SK-N-SH (cell line): ENCODE measurements around the gene GUCY1A1. TPM values are rescaled to one million over a fixed set of nuclear protein-coding genes. Genes with fewer than 3 reads are reported as not detected.

ENCODE experiments used
- CTCF ChIA-PET: fragments of 300-600, 350-600 bp; formaldehyde crosslinking; extraction: SDS; loops from one replicate; lab custom pipeline; 2021; lab: Yijun Ruan, JAX
- POLR2A ChIA-PET: fragments of 350-600 bp; sonication (Branson Sonifier 250); formaldehyde crosslinking; extraction: SDS; loops from one replicate; lab custom pipeline; 2020; ENCODE audit warnings: antibody characterized with exemption, inconsistent platforms; lab: Yijun Ruan, JAX
- DNase-seq: peaks from one replicate; pipeline ENCODE4 v3.0.0; 2012
- H2AFZ ChIP-seq: fragments of 200-600 bp; sonication (generic); 2 replicates; pipeline ENCODE4 v1.8.1; 2016; ENCODE audit warnings: antibody characterized with exemption, mild to moderate bottlenecking, low read depth
- H3F3A ChIP-seq: fragments of 200-600 bp; sonication (generic); replicated peaks from 2 replicates; pipeline ENCODE3; 2016; ENCODE audit warnings: antibody characterized with exemption, mild to moderate bottlenecking; ENCODE audit not compliant: insufficient read depth
- H3K27ac ChIP-seq, 2 experiments: fragments of 200-500 bp in 1 of 2; fragments of 200-600 bp in 1 of 2; sonication (Bioruptor generic) in 1 of 2; sonication (generic), shearing (Covaris generic) in 1 of 2; 2 replicates each; pipeline versions ENCODE4 v1.5.1 to v1.6.1; 2014 to 2016; ENCODE audit warnings: low read depth in 2 of 2, inconsistent platforms in 1 of 2, low read length in 1 of 2, mild to moderate bottlenecking in 1 of 2, mixed read lengths in 1 of 2
- H3K27me3 ChIP-seq: fragments of 200-600 bp; sonication (generic), shearing (Covaris generic); 2 replicates; pipeline ENCODE4 v1.6.1; 2016; ENCODE audit warnings: mixed run types; ENCODE audit not compliant: insufficient read depth
- H3K36me3 ChIP-seq, 2 experiments: fragments of 200-500 bp in 1 of 2; fragments of 200-600 bp in 1 of 2; sonication (Bioruptor generic) in 1 of 2; sonication (generic) in 1 of 2; replicated peaks in 1 of 2; 2 replicates each; pipeline versions ENCODE3 to v1.5.1; 2014 to 2016; ENCODE audit warnings: low read length in 1 of 2, mild to moderate bottlenecking in 1 of 2; ENCODE audit not compliant: insufficient read depth in 2 of 2, control insufficient read depth in 1 of 2
- H3K4me1 ChIP-seq, 2 experiments: fragments of 200-500 bp in 1 of 2; fragments of 200-600 bp in 1 of 2; sonication (Bioruptor generic) in 1 of 2; sonication (generic), shearing (Covaris generic) in 1 of 2; 2 replicates each; pipeline versions ENCODE4 v1.5.1 to v1.6.1; 2014 to 2016; ENCODE audit warnings: low read depth in 1 of 2, low read length in 1 of 2, mixed run types in 1 of 2; ENCODE audit not compliant: insufficient read depth in 2 of 2, control insufficient read depth in 1 of 2
- H3K4me2 ChIP-seq: fragments of 200-600 bp; sonication (generic), shearing (Covaris generic); 2 replicates; pipeline ENCODE4 v1.6.1; 2017; ENCODE audit warnings: mixed run types
- H3K4me3 ChIP-seq, 2 experiments: fragments of 200-500 bp in 1 of 2; fragments of 200-600 bp in 1 of 2; sonication (Bioruptor generic) in 1 of 2; sonication (generic), shearing (Covaris generic) in 1 of 2; 2 replicates each; pipeline versions ENCODE4 v1.5.1 to v1.8.1; 2014 to 2016; ENCODE audit warnings: low read depth in 2 of 2, inconsistent platforms in 1 of 2, low read length in 1 of 2, mild to moderate bottlenecking in 1 of 2, mixed read lengths in 1 of 2, moderate library complexity in 1 of 2
- H3K79me2 ChIP-seq: fragments of 200-600 bp; sonication (generic); 2 replicates; pipeline ENCODE4 v1.8.1; 2017; ENCODE audit warnings: mild to moderate bottlenecking; ENCODE audit not compliant: insufficient read depth
- H3K9ac ChIP-seq: fragments of 200-600 bp; sonication (generic); 2 replicates; pipeline ENCODE4 v1.6.1; 2017; ENCODE audit warnings: mixed run types
- H3K9me2 ChIP-seq: fragments of 200-600 bp; sonication (generic); 2 replicates; pipeline ENCODE4 v1.6.1; 2017; ENCODE audit warnings: mixed run types
- H3K9me3 ChIP-seq: fragments of 200-600 bp; sonication (generic); 2 replicates; pipeline ENCODE4 v1.6.1; 2017; ENCODE audit warnings: mixed run types, mild to moderate bottlenecking, moderate library complexity
- H4K20me1 ChIP-seq: fragments of 200-600 bp; sonication (generic); 2 replicates; pipeline ENCODE4 v1.6.1; 2017; ENCODE audit warnings: mild to moderate bottlenecking, mixed run types; ENCODE audit not compliant: insufficient read depth
- EZH2phosphoT487 ChIP-seq: fragments of 200-600 bp; sonication (generic); IDR thresholded peaks from 2 replicates; pipeline ENCODE4 v1.6.1; 2017; ENCODE audit warnings: low read depth, mixed run types, mild to moderate bottlenecking, antibody characterized with exemption, moderate library complexity, borderline replicate concordance
- FOSL2 ChIP-seq: IDR thresholded peaks from 2 replicates; pipeline ENCODE4 v1.4.0; 2012; ENCODE audit warnings: low read depth, mild to moderate bottlenecking, moderate library complexity, borderline replicate concordance
- FOXM1 ChIP-seq: IDR thresholded peaks from 2 replicates; pipeline ENCODE4 v1.4.0; 2012; ENCODE audit warnings: low read depth, mild to moderate bottlenecking
- JUND ChIP-seq: IDR thresholded peaks from 2 replicates; pipeline ENCODE4 v1.4.0; 2012
- NFIC ChIP-seq: IDR thresholded peaks from 2 replicates; pipeline ENCODE4 v1.4.0; 2012; ENCODE audit warnings: borderline replicate concordance
- RXRA ChIP-seq: IDR thresholded peaks from 2 replicates; pipeline ENCODE4 v1.4.0; 2012; ENCODE audit warnings: low read depth, mild to moderate bottlenecking, borderline replicate concordance
- TAF1 ChIP-seq: IDR thresholded peaks from 2 replicates; pipeline ENCODE4 v1.6.1; 2012; ENCODE audit warnings: low read depth, mild to moderate bottlenecking, low read length, moderate library complexity, borderline replicate concordance
- TCF12 ChIP-seq: IDR thresholded peaks from 2 replicates; pipeline ENCODE4 v1.4.0; 2012
- TEAD4 ChIP-seq: IDR thresholded peaks from 2 replicates; pipeline ENCODE4 v1.4.0; 2012; ENCODE audit warnings: mild to moderate bottlenecking, borderline replicate concordance; ENCODE audit not compliant: insufficient read depth
- YY1 ChIP-seq: IDR thresholded peaks from 2 replicates; pipeline ENCODE4 v1.4.0; 2012; ENCODE audit warnings: low read depth, mild to moderate bottlenecking
- WGBS: methylation state at CpG from one replicate; pipeline ENCODE4 v1.1.6; 2017; ENCODE audit warnings: low lambda C conversion rate; 5-methylcytosine and 5-hydroxymethylcytosine counted together
- polyA plus RNA-seq, 3 experiments: library from polyadenylated mRNA; depleted of rRNA; stranded (reverse); fragments of >200 nt; gene quantifications; 2 replicates each; pipeline ENCODE4 v1.2.3, GENCODE V29; 2012
- TF ChIP-seq, protein P1 (sequence below): IDR thresholded peaks from 2 replicates; pipeline ENCODE4 v1.4.0; 2012; ENCODE audit warnings: low read depth
- TF ChIP-seq, protein P2 (sequence below): IDR thresholded peaks from 2 replicates; pipeline ENCODE4 v1.4.0; 2012; ENCODE audit warnings: low read depth, borderline replicate concordance
- TF ChIP-seq, protein P3 (sequence below): IDR thresholded peaks from 2 replicates; pipeline ENCODE4; 2012
- TF ChIP-seq, protein P4 (sequence below): fragments of 150-350 bp; IDR thresholded peaks from 2 replicates; pipeline ENCODE4 v1.6.1; 2016; ENCODE audit warnings: mild to moderate bottlenecking, low read depth, low read length

GUCY1A1 gene
- polyA plus RNA-seq, 1 of the 3 experiments (the other 2 are of a cell fraction) = 0.03 TPM

DNA sequence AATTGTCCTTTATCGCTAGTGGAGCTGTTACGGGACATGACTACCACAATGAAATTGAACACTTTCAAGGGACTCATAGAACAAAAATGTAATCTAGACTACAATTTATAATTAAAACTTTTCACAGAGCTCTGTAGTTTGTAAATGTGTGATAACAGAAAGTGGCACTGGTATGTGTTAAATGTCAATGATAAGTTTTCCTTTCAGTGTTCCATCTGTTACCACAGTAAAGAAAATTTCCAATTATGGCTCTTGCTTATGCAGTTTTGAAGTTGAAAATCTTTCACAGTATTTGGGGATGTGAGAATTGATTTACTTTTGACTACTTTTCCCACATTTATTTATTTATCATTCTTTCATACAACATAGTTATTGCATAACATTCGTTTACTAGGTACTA, 40.1 kb upstream of the GUCY1A1 start:
- H3K27ac ChIP-seq = no peak overlapping the region
- 75% methylated on average over 3 of the region's 3 CpGs for WGBS
- H3K9me2 ChIP-seq = no peaks in the 10 kb centered on the region
- no peak overlapping the region for H3K4me2 ChIP-seq
- no peak for DNase-seq
- ChIA-PET CTCF (interaction anchor here (1.0 kb wide), 1 partner anchor 160 kb away, joined by 3 read pairs; no protein-coding TSS in a partner anchor), POLR2A (no interaction called here)
- H3K4me3 ChIP-seq = no peak overlapping the region
- H3F3A ChIP-seq = peaks cover 5% of the 10 kb centered on the region
- no peak for TF ChIP-seq TEAD4
- TF ChIP-seq, protein P1, sequence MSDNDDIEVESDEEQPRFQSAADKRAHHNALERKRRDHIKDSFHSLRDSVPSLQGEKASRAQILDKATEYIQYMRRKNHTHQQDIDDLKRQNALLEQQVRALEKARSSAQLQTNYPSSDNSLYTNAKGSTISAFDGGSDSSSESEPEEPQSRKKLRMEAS = no peak
- H3K9ac ChIP-seq = no peak overlapping the region
- H4K20me1 ChIP-seq = no peaks in the 10 kb centered on the region
- H3K9me3 ChIP-seq = no peaks in the 10 kb centered on the region
- no peak overlapping the region for H2AFZ ChIP-seq
- 0 out of 4 replicates have a peak, but pooled peaks cover 0 to 8% of the 10 kb centered on the region in 2 experiments for H3K4me1 ChIP-seq
- no peaks in the 10 kb centered on the region for H3K27me3 ChIP-seq
- H3K36me3 ChIP-seq = no peaks in the 10 kb centered on the region
- H3K79me2 ChIP-seq = no peaks in the 10 kb centered on the region

DNA sequence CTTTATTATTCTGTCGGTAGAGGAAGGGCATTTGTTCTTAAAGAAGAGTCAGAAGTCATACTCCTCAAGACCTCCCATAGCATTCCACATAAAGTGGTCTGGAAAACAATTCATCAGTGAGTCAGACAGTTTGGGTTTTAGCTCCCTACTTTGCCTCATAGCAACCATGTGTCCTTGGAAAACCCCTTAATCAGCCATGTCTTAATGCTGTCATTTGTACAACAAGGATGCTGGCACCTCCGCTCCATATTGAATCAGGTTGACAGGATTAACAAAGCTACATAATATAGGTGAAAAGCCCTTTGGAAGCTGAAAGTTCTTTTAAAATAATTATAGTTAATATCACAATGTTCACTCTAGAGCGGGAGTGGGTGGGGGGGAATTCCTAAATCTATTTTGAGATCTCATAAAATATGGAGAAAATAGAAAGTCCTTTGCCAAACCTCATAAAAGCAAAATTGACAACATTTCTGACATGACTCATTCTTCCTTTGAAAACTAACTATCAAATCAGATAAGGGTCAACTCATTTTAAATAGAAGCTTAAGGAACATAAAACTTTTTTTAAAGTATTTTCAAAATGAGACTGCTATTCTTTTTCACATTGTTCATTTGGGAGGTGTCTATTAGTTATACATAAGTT, 37.3 kb upstream of the GUCY1A1 start:
- Histone ChIP-seq H3K4me1 (0 out of 4 replicates have a peak, but pooled peaks cover 0 to 8% of the 10 kb centered on the region in 2 experiments), H3K9me3 (no peaks in the 10 kb centered on the region), H3K4me2 (0 out of 2 replicates have a peak overlapping the region, but pooled peaks have one; percentile 21), H3K27ac (peak overlapping the region in 1 of 2 experiments; percentile 54; a peak in 2 of 4 replicates), H3K9ac (no peak overlapping the region), H3K79me2 (no peaks in the 10 kb centered on the region), H3K27me3 (no peaks in the 10 kb centered on the region), H3K36me3 (no peaks in the 10 kb centered on the region), H4K20me1 (no peaks in the 10 kb centered on the region), H3K9me2 (no peaks in the 10 kb centered on the region), H3K4me3 (no peak overlapping the region), H3F3A (peaks cover 5% of the 10 kb centered on the region), H2AFZ (no peak overlapping the region; the same call in 1 of the 2 replicates)
- WGBS = 59% methylated on average over 3 of the region's 3 CpGs
- DNase-seq = no peak
- TF ChIP-seq, protein P2, sequence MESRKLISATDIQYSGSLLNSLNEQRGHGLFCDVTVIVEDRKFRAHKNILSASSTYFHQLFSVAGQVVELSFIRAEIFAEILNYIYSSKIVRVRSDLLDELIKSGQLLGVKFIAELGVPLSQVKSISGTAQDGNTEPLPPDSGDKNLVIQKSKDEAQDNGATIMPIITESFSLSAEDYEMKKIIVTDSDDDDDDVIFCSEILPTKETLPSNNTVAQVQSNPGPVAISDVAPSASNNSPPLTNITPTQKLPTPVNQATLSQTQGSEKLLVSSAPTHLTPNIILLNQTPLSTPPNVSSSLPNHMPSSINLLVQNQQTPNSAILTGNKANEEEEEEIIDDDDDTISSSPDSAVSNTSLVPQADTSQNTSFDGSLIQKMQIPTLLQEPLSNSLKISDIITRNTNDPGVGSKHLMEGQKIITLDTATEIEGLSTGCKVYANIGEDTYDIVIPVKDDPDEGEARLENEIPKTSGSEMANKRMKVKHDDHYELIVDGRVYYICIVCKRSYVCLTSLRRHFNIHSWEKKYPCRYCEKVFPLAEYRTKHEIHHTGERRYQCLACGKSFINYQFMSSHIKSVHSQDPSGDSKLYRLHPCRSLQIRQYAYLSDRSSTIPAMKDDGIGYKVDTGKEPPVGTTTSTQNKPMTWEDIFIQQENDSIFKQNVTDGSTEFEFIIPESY = no peak
- no peak for TF ChIP-seq RXRA
- TF ChIP-seq, protein P3, sequence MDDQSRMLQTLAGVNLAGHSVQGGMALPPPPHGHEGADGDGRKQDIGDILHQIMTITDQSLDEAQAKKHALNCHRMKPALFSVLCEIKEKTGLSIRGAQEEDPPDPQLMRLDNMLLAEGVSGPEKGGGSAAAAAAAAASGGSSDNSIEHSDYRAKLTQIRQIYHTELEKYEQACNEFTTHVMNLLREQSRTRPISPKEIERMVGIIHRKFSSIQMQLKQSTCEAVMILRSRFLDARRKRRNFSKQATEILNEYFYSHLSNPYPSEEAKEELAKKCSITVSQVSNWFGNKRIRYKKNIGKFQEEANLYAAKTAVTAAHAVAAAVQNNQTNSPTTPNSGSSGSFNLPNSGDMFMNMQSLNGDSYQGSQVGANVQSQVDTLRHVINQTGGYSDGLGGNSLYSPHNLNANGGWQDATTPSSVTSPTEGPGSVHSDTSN = peak; percentile 28; the same call in 1 of the 2 replicates
- no peak for TF ChIP-seq TAF1
- no peak; the same call in 1 of the 2 replicates for TF ChIP-seq FOSL2
- TF ChIP-seq, protein P4, sequence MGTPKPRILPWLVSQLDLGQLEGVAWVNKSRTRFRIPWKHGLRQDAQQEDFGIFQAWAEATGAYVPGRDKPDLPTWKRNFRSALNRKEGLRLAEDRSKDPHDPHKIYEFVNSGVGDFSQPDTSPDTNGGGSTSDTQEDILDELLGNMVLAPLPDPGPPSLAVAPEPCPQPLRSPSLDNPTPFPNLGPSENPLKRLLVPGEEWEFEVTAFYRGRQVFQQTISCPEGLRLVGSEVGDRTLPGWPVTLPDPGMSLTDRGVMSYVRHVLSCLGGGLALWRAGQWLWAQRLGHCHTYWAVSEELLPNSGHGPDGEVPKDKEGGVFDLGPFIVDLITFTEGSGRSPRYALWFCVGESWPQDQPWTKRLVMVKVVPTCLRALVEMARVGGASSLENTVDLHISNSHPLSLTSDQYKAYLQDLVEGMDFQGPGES = no peak
- 0 out of 2 replicates have a peak, but pooled peaks have one; percentile 3 for TF ChIP-seq TCF12
- TF ChIP-seq, protein P1 = no peak
- no peak for TF ChIP-seq EZH2phosphoT487
- TF ChIP-seq FOXM1 = no peak
- no peak for TF ChIP-seq JUND
- no peak for TF ChIP-seq YY1
- TF ChIP-seq NFIC = no peak; the same call in 1 of the 2 replicates
- ChIA-PET CTCF (no interaction called here), POLR2A (no interaction called here)
